ENCODE results near the gene SEPTIN10.
"Not testable (repeated sequence)": the region's sequence is repeated elsewhere in the genome, so short reads cannot be mapped to it uniquely, and the experiment has no call there.

Gene SEPTIN10

GRCh38 chr2:109613922-109614714 is at the start of gene SEPTIN10, which contains the start of gene SOWAHC:
Gene SEPTIN10 (minus strand): TSS chr2:109613966. CDS start chr2:109613827, 139 bp downstream.
Gene SOWAHC (plus strand): TSS chr2:109614364. CDS start chr2:109614490, 126 bp downstream.
- peak; percentile 80 to 91 for DNase-seq

GRCh38 chr2:109662889-109663288 is 49.1 kb upstream of the SEPTIN10 start:
- no peak for DNase-seq

GRCh38 chr2:109660046-109660860 is 46.5 kb upstream of the SEPTIN10 start:
- DNase-seq, result no peak

GRCh38 chr2:109659396-109660045 is 45.8 kb upstream of the SEPTIN10 start:
- DNase-seq, result no peak

- DNase-seq, result no peak
Measured at GRCh38 chr2:109655287-109655686, 41.5 kb upstream of the SEPTIN10 start.

- DNase-seq, result no peak
Measured at GRCh38 chr2:109654326-109655050, 40.7 kb upstream of the SEPTIN10 start.

GRCh38 chr2:109649736-109650695 is 36.2 kb upstream of the SEPTIN10 start:
- no peak for DNase-seq

GRCh38 chr2:109648041-109648527 is 34.3 kb upstream of the SEPTIN10 start:
- DNase-seq, result no peak

GRCh38 chr2:109647636-109648035 is 33.9 kb upstream of the SEPTIN10 start:
- DNase-seq, result no peak

GRCh38 chr2:109646961-109647360 is 33.2 kb upstream of the SEPTIN10 start:
- DNase-seq, result no peak

- DNase-seq, result no peak
Measured at GRCh38 chr2:109645412-109646184, 31.8 kb upstream of the SEPTIN10 start.

- no peak for DNase-seq
Measured at GRCh38 chr2:109644571-109645275, 31.0 kb upstream of the SEPTIN10 start.

- not testable (repeated sequence) for DNase-seq
Measured at GRCh38 chr2:109640000-109640399, 26.2 kb upstream of the SEPTIN10 start.

GRCh38 chr2:109638795-109639194 is 25.0 kb upstream of the SEPTIN10 start:
- no peak for DNase-seq

GRCh38 chr2:109637749-109638570 is 24.2 kb upstream of the SEPTIN10 start:
- no peak for DNase-seq

GRCh38 chr2:109636317-109636716 is 22.6 kb upstream of the SEPTIN10 start:
- DNase-seq, result no peak

- DNase-seq, result no peak
Measured at GRCh38 chr2:109635426-109636304, 21.9 kb upstream of the SEPTIN10 start.
